GM23338 (cell line): Measurements from ENCODE around the gene FOXK2. TPM values are rescaled to one million over a fixed set of nuclear protein-coding genes. Genes with fewer than 3 reads are reported as not detected.
A peak's percentile ranks its signal among the peaks of the same experiment; 100 is the strongest.

Experiments used
- ATAC-seq: fragments of 200-7000 bp; cut with Tn5 transposase; 3 replicates; pipeline ENCODE4 v1.9.1; 2020
- DNase-seq: peaks from one replicate; pipeline ENCODE4 v3.0.0-alpha.2; 2015; ENCODE audit warnings: low spot score
- H2AFZ ChIP-seq: fragments of 200-600 bp; sonication (generic); 2 replicates; pipeline ENCODE4 v1.8.0; 2016; ENCODE audit warnings: antibody characterized with exemption, mild to moderate bottlenecking, moderate library complexity
- H3F3A ChIP-seq: fragments of 200-600 bp; sonication (generic); replicated peaks from 2 replicates; pipeline ENCODE4 v1.8.0; 2017; ENCODE audit warnings: antibody characterized with exemption, mixed run types, low read depth
- H3K27ac ChIP-seq: fragments of 200-600 bp; sonication (generic); 2 replicates; pipeline ENCODE4 v1.6.1; 2016; ENCODE audit warnings: low read depth
- H3K27me3 ChIP-seq: fragments of 200-600 bp; sonication (generic); 2 replicates; pipeline ENCODE4 v1.8.0; 2016; ENCODE audit warnings: mild to moderate bottlenecking, mixed run types, moderate library complexity; ENCODE audit not compliant: insufficient read depth
- H3K36me3 ChIP-seq: fragments of 200-600 bp; sonication (generic); 2 replicates; pipeline ENCODE4 v1.8.0; 2016; ENCODE audit warnings: mild to moderate bottlenecking; ENCODE audit not compliant: insufficient read depth
- H3K4me1 ChIP-seq: fragments of 200-600 bp; sonication (generic); 2 replicates; pipeline ENCODE4 v1.8.0; 2016; ENCODE audit warnings: mild to moderate bottlenecking, moderate library complexity; ENCODE audit not compliant: insufficient read depth
- H3K4me2 ChIP-seq: fragments of 200-600 bp; sonication (generic); 2 replicates; pipeline ENCODE4 v1.7.1; 2017; ENCODE audit warnings: mixed run types
- H3K4me3 ChIP-seq: fragments of 200-600 bp; sonication (generic); 2 replicates; pipeline ENCODE4 v1.6.1; 2016; ENCODE audit warnings: mixed run types
- H3K79me2 ChIP-seq: fragments of 200-600 bp; sonication (generic); replicated peaks from 2 replicates; pipeline ENCODE4 v1.8.0; 2017; ENCODE audit warnings: mild to moderate bottlenecking; ENCODE audit not compliant: insufficient read depth
- H3K9me2 ChIP-seq: fragments of 200-600 bp; sonication (generic); 2 replicates; pipeline ENCODE4 v1.8.0; 2017; ENCODE audit not compliant: insufficient read depth
- H4K20me1 ChIP-seq: fragments of 200-600 bp; sonication (generic); replicated peaks from 2 replicates; pipeline ENCODE4 v1.8.0; 2017; ENCODE audit warnings: mild to moderate bottlenecking; ENCODE audit not compliant: insufficient read depth
- H3K27ac Mint-ChIP-seq: 2 replicates; pipeline ENCODE4 v1.8.0; 2020; ENCODE audit warnings: inconsistent platforms, mild to moderate bottlenecking, moderate library complexity, mixed read lengths
- H3K27me3 Mint-ChIP-seq: 3 replicates; pipeline ENCODE4 v1.8.0; 2022; ENCODE audit warnings: low read depth, mild to moderate bottlenecking, moderate library complexity, mixed read lengths, inconsistent platforms; ENCODE audit not compliant: insufficient read depth, poor library complexity
- H3K36me3 Mint-ChIP-seq: 3 replicates; pipeline ENCODE4 v1.8.0; 2021; ENCODE audit warnings: low read depth, mild to moderate bottlenecking, inconsistent platforms, moderate library complexity, mixed read lengths
- H3K4me1 Mint-ChIP-seq: 3 replicates; pipeline ENCODE4 v1.8.0; 2020; ENCODE audit warnings: mild to moderate bottlenecking, inconsistent platforms, mixed read lengths
- H3K4me3 Mint-ChIP-seq: 3 replicates; pipeline ENCODE4 v1.8.0; 2021; ENCODE audit warnings: moderate library complexity, mild to moderate bottlenecking, inconsistent platforms, mixed read lengths
- H3K9me3 Mint-ChIP-seq: 3 replicates; pipeline ENCODE4 v1.8.0; 2020; ENCODE audit warnings: moderate library complexity, mild to moderate bottlenecking, inconsistent platforms, mixed read lengths
- CREB1 ChIP-seq: fragments of 250-450 bp; sonication (Bioruptor Pico); IDR thresholded peaks from 2 replicates; pipeline ENCODE4 v1.5.0; 2020; ENCODE audit warnings: low read depth, mild to moderate bottlenecking, moderate library complexity
- CTCF ChIP-seq, 2 experiments: fragments of 200-600 bp in 1 of 2; sonication (generic) in 1 of 2; conservative IDR thresholded peaks; 2 replicates each; pipeline versions ENCODE4 v1.5.1 to v1.6.1; 2016 to 2017; ENCODE audit warnings: antibody characterized with exemption in 2 of 2, low read depth in 2 of 2, mild to moderate bottlenecking in 2 of 2, moderate library complexity in 1 of 2
- EZH2 ChIP-seq: fragments of 200-600 bp; sonication (generic); IDR thresholded peaks from one replicate; pipeline ENCODE4 v1.8.0; 2017; ENCODE audit warnings: antibody characterized with exemption, mild to moderate bottlenecking, low read depth; ENCODE audit not compliant: unreplicated experiment
- JUNB ChIP-seq: IDR thresholded peaks from one replicate; pipeline ENCODE4 v1.6.1; 2016; ENCODE audit warnings: antibody characterized with exemption; ENCODE audit not compliant: unreplicated experiment
- NANOG ChIP-seq: IDR thresholded peaks from 2 replicates; pipeline ENCODE4 v1.6.1; 2016; ENCODE audit warnings: antibody characterized with exemption, borderline replicate concordance
- STAT1 ChIP-seq: IDR thresholded peaks from one replicate; pipeline ENCODE4 v1.6.1; 2016; ENCODE audit warnings: antibody characterized with exemption; ENCODE audit not compliant: unreplicated experiment
- ZNF114 ChIP-seq: fragments of 250-450 bp; sonication (Bioruptor Pico); IDR thresholded peaks from 2 replicates; pipeline ENCODE4 v1.5.0; 2020; ENCODE audit warnings: mild to moderate bottlenecking, moderate library complexity
- ZNF331 ChIP-seq: fragments of 250-450 bp; sonication (Bioruptor Pico); IDR thresholded peaks from 2 replicates; pipeline ENCODE4 v1.5.0; 2020; ENCODE audit warnings: low read depth, mild to moderate bottlenecking, moderate library complexity
- ZNF462 ChIP-seq: fragments of 250-450 bp; sonication (Bioruptor Pico); IDR thresholded peaks from 2 replicates; pipeline ENCODE4 v1.5.0; 2020; ENCODE audit warnings: mild to moderate bottlenecking, moderate library complexity
- polyA plus RNA-seq: library from polyadenylated mRNA; unstranded; fragments of >200 nt; fragmentation: Nextera tagmentation; extraction: Ambion mirVana; gene quantifications from 2 replicates; pipeline ENCODE4 v1.2.1, GENCODE V29; 2016
- total RNA-seq: library from RNA; depleted of rRNA; stranded (reverse); fragments of >200 nt; shearing (Covaris generic); gene quantifications from 2 replicates; pipeline ENCODE4 v1.2.3, GENCODE V29; 2014

Gene FOXK2
- total and polyA plus RNA-seq, 2 experiments from 2014 or later, result 12.3 to 66.0 TPM

DNA sequence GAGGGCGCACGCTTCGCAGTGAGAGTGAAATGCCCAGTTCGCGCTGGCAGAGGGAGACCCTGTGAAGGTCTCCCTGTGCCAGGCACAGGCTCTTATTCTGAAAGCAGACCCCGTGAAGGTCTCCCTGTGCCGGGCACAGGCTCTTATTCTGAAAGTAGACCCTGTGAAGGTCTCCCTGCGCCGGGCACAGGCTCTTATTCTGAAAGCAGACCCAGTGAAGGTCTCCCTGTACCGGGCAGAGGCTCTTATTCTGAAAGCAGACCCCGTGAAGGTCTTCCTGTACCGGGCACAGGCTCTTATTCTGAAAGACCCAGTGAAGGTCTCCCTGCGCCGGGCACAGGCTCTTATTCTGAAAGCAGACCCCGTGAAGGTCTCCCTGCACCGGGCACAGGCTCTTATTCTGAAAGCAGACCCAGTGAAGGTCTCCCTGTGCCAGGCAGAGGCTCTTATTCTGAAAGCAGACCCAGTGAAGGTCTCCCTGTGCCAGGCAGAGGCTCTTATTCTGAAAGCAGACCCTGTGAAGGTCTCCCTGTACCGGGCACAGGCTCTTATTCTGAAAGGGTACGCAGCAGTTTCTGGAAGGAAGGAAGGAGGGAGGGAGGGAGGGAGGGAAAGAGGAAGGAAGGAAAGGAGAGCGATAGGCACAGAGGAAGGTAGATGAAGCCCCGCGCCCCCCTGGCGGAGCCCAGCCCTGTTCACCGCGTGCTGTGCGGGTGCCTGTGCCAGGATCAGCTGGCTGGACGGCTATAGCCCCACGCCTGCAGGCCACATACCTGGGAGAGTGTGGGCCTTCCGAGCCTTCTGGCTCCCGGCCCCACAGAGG is 73.4 kb downstream of the FOXK2 start:
- Mint-ChIP-seq H3K9me3 (no peaks in the 10 kb centered on the region; the same call in 2 of the 3 replicates), H3K36me3 (peaks cover 46% of the 10 kb centered on the region), H3K4me3 (peak overlapping the region; percentile 61; the same call in 2 of the 3 replicates), H3K4me1 (peaks cover 12% of the 10 kb centered on the region), H3K27ac (peak overlapping the region; percentile 77), H3K27me3 (peaks cover 12% of the 10 kb centered on the region)
- peaks cover 6% of the 10 kb centered on the region; the same call in 1 of the 2 replicates for H4K20me1 ChIP-seq
- H3F3A ChIP-seq, result peaks cover 18% of the 10 kb centered on the region
- peak overlapping the region; percentile 43 for H3K4me3 ChIP-seq
- peak overlapping the region; percentile 74 for H3K27ac ChIP-seq
- H3K79me2 ChIP-seq, result peaks cover 25% of the 10 kb centered on the region
- peak overlapping the region; percentile 72 for H3K4me2 ChIP-seq
- DNase-seq (peak; percentile 88), ATAC-seq (peak; percentile 74)
- H3K36me3 ChIP-seq, result 0 out of 2 replicates have a peak, but pooled peaks cover 11% of the 10 kb centered on the region
- no peaks in the 10 kb centered on the region for H3K27me3 ChIP-seq
- no peaks in the 10 kb centered on the region for H3K9me2 ChIP-seq
- 0 out of 2 replicates have a peak, but pooled peaks have one; percentile 28 for TF ChIP-seq CREB1 (CRISPR knock-in tag)
- TF ChIP-seq EZH2, result no peak
- TF ChIP-seq ZNF331 (CRISPR knock-in tag), result no peak
- TF ChIP-seq ZNF114 (CRISPR knock-in tag), result no peak
- TF ChIP-seq JUNB, result no peak
- TF ChIP-seq NANOG, result no peak
- TF ChIP-seq CTCF (conservative IDR thresholded peaks at IDR 0.05; ENCODE audit: low read depth in 2 of 2), result no peak
- no peak overlapping the region for H2AFZ ChIP-seq
- H3K4me1 ChIP-seq, result no peaks in the 10 kb centered on the region

GRCh38 chr17:82593590-82594087 is 74.1 kb downstream of the FOXK2 start:
- Histone ChIP-seq H3K79me2 (peaks cover 29% of the 10 kb centered on the region), H3F3A (peaks cover 18% of the 10 kb centered on the region), H3K27ac (peak overlapping the region; percentile 59; the same call in 1 of the 2 replicates), H3K9me2 (no peaks in the 10 kb centered on the region), H3K4me2 (peak overlapping the region; percentile 72), H3K27me3 (no peaks in the 10 kb centered on the region), H4K20me1 (peaks cover 6% of the 10 kb centered on the region; the same call in 1 of the 2 replicates), H2AFZ (no peak overlapping the region), H3K36me3 (0 out of 2 replicates have a peak, but pooled peaks cover 11% of the 10 kb centered on the region), H3K4me1 (no peaks in the 10 kb centered on the region), H3K4me3 (peak overlapping the region; percentile 43)
- Mint-ChIP-seq H3K27ac (peak overlapping the region; percentile 77), H3K27me3 (peaks cover 12% of the 10 kb centered on the region), H3K9me3 (no peaks in the 10 kb centered on the region; the same call in 2 of the 3 replicates), H3K4me1 (peaks cover 12% of the 10 kb centered on the region), H3K4me3 (peak overlapping the region; percentile 61), H3K36me3 (peaks cover 46% of the 10 kb centered on the region)
- DNase-seq (no peak), ATAC-seq (peak; percentile 58; the same call in 2 of the 3 replicates)
- no peak for TF ChIP-seq ZNF462 (CRISPR knock-in tag)
- TF ChIP-seq JUNB, result no peak
- TF ChIP-seq EZH2, result no peak
- TF ChIP-seq ZNF331 (CRISPR knock-in tag), result no peak
- no peak for TF ChIP-seq STAT1
- TF ChIP-seq NANOG, result no peak
